GM12878 (cell line): Measurements from ENCODE around the gene ADGRF4. TPM values are rescaled to one million over a fixed set of nuclear protein-coding genes. Genes with fewer than 3 reads are reported as not detected.

ENCODE experiments used
- ATAC-seq: fragments of 200-7000 bp; cut with Tn5 transposase; 3 replicates; pipeline ENCODE4 v1.9.1; 2020; ENCODE audit warnings: mild to moderate bottlenecking, moderate library complexity
- BruUV-seq: library from RNA; stranded (reverse); fragments of 400-500 nt; replicated peaks from 2 replicates; lab custom pipeline; 2021; lab: Mats Ljungman, UMichigan
- CTCF ChIA-PET: fragments of 300-600 bp; sonication (Branson Sonifier 250); formaldehyde crosslinking; extraction: SDS; loops from one replicate; lab custom pipeline; 2021; ENCODE audit warnings: inconsistent platforms; lab: Yijun Ruan, JAX
- POLR2A ChIA-PET: fragments of 350-600 bp; formaldehyde crosslinking; extraction: SDS; loops from one replicate; lab custom pipeline; 2021; ENCODE audit warnings: inconsistent platforms; lab: Charles Lee
- RAD21 ChIA-PET: fragments of 300-600 bp; sonication (Branson Sonifier 250); formaldehyde crosslinking; loops from one replicate; lab custom pipeline; 2023; ENCODE audit warnings: antibody characterized with exemption; ENCODE audit not compliant: unreplicated experiment; lab: Charles Lee
- SMC1A ChIA-PET: fragments of 300-600 bp; sonication (Branson Sonifier 250); formaldehyde crosslinking; loops from one replicate; lab custom pipeline; 2023; ENCODE audit not compliant: unreplicated experiment, uncharacterized antibody; lab: Charles Lee
- DNase-seq: peaks from one replicate; pipeline ENCODE4 v3.0.0-alpha.2; 2011; ENCODE audit warnings: low read depth, low spot score
- FAIRE-seq: peaks from 3 replicates; lab custom pipeline; 2011; peaks lifted over from hg19 to GRCh38; lab: Jason Lieb, UNC
- H2AFZ ChIP-seq: 2 replicates; pipeline ENCODE4 v1.6.0; 2011; ENCODE audit warnings: low read depth, low read length, control low read depth; ENCODE audit not compliant: control insufficient read depth
- H3K27ac ChIP-seq: 2 replicates; pipeline ENCODE4 v1.5.1; 2011; ENCODE audit warnings: control low read depth; ENCODE audit not compliant: control insufficient read depth, insufficient read depth
- H3K27me3 ChIP-seq, 2 experiments: replicated peaks in 1 of 2; 2 replicates each; pipeline versions ENCODE4 v1.6.0 to v1.6.1; 2011; ENCODE audit warnings: low read length in 1 of 2; ENCODE audit not compliant: control insufficient read depth in 2 of 2, insufficient read depth in 2 of 2
- H3K36me3 ChIP-seq, 2 experiments: 2 replicates each; pipeline ENCODE4 v1.5.1; 2011; ENCODE audit warnings: low read length in 1 of 2; ENCODE audit not compliant: control insufficient read depth in 2 of 2, insufficient read depth in 2 of 2
- H3K4me1 ChIP-seq: 2 replicates; pipeline ENCODE4 v1.6.1; 2011; ENCODE audit warnings: mild to moderate bottlenecking, low read length, moderate library complexity, mixed read lengths; ENCODE audit not compliant: control insufficient read depth, insufficient read depth
- H3K4me2 ChIP-seq: 2 replicates; pipeline ENCODE4 v1.6.0; 2011; ENCODE audit warnings: control low read depth; ENCODE audit not compliant: control insufficient read depth, insufficient read depth
- H3K4me3 ChIP-seq: fragments of 200-600 bp; sonication (generic); 2 replicates; pipeline ENCODE4 v1.5.1; 2016
- H3K79me2 ChIP-seq: 2 replicates; pipeline ENCODE4 v1.6.0; 2011; ENCODE audit warnings: low read length; ENCODE audit not compliant: control insufficient read depth, insufficient read depth
- H3K9ac ChIP-seq: 2 replicates; pipeline ENCODE4 v1.8.0; 2011; ENCODE audit warnings: low read length, control low read depth, mixed read lengths; ENCODE audit not compliant: control insufficient read depth, insufficient read depth
- H3K9me3 ChIP-seq: replicated peaks from 3 replicates; pipeline ENCODE4 v1.5.1; 2011; ENCODE audit warnings: mild to moderate bottlenecking, low read length; ENCODE audit not compliant: control insufficient read depth, insufficient read depth
- H4K20me1 ChIP-seq: 2 replicates; pipeline ENCODE4 v1.6.0; 2011; ENCODE audit not compliant: control insufficient read depth, insufficient read depth
- BACH1 ChIP-seq: fragments of 450-650 bp; IDR thresholded peaks from 2 replicates; pipeline ENCODE4 v1.6.1; 2017; ENCODE audit warnings: mild to moderate bottlenecking, borderline replicate concordance
- DPF2 ChIP-seq: fragments of 450-650 bp; IDR thresholded peaks from 2 replicates; pipeline ENCODE4 v1.6.1; 2017; ENCODE audit warnings: mild to moderate bottlenecking
- EED ChIP-seq: sonication (generic); IDR thresholded peaks from 2 replicates; pipeline ENCODE4 v1.6.1; 2016; ENCODE audit warnings: antibody characterized with exemption, low read depth
- GABPA ChIP-seq: IDR thresholded peaks from 2 replicates; pipeline ENCODE4 v1.6.1; 2014; ENCODE audit warnings: antibody characterized with exemption, low read depth, mild to moderate bottlenecking, inconsistent platforms
- HCFC1 ChIP-seq: fragments of 150-350 bp; IDR thresholded peaks from 2 replicates; pipeline ENCODE4 v1.6.1; 2014; ENCODE audit warnings: low read length
- JUND ChIP-seq: IDR thresholded peaks from 2 replicates; pipeline ENCODE4 v1.6.1; 2012; ENCODE audit warnings: low read depth, mild to moderate bottlenecking, low read length, improper control_type of control experiment, moderate library complexity
- RAD51 ChIP-seq: fragments of 450-650 bp; IDR thresholded peaks from 2 replicates; pipeline ENCODE4 v1.6.1; 2016; ENCODE audit warnings: moderate library complexity, mild to moderate bottlenecking, inconsistent platforms
- RBBP5 ChIP-seq: fragments of 200-600 bp; sonication (generic); conservative IDR thresholded peaks from 2 replicates; pipeline ENCODE4 v1.6.1; 2016
- RCOR1 ChIP-seq: conservative IDR thresholded peaks from 2 replicates; pipeline ENCODE4 v1.6.1; 2012; ENCODE audit warnings: low read depth, low read length, improper control_type of control experiment
- SPI1 ChIP-seq: IDR thresholded peaks from 2 replicates; pipeline ENCODE4 v1.6.1; 2011; ENCODE audit warnings: low read depth, mild to moderate bottlenecking, low read length, moderate library complexity, borderline replicate concordance; ENCODE audit not compliant: insufficient read depth
- STAT3 ChIP-seq: IDR thresholded peaks from 2 replicates; pipeline ENCODE4 v1.6.1; 2011; ENCODE audit warnings: low read depth, low read length, improper control_type of control experiment
- WGBS: methylation state at CpG from one replicate; pipeline ENCODE4 v1.1.6; 2016; ENCODE audit warnings: low lambda C conversion rate; ENCODE audit not compliant: insufficient replicate concordance, insufficient coverage; ENCODE audit errors: missing lambda C conversion rate; 5-methylcytosine and 5-hydroxymethylcytosine counted together
- in situ Hi-C: fragments of 300-500 bp; cut with MboI; formaldehyde crosslinking; loops from 9 replicates; pipeline ENCODE4 v1.14.3; 2018; ENCODE audit warnings: mixed read lengths
- intact Hi-C: fragments of 100-400 bp; cut with micrococcal nuclease; formaldehyde crosslinking; loops from one replicate; pipeline ENCODE4 v1.14.2; 2022; ENCODE audit not compliant: unreplicated experiment
- polyA plus RNA-seq, 11 experiments: library from polyadenylated mRNA; depleted of rRNA in 4 of 11; unstranded in 6 of 11; stranded (reverse) in 5 of 11; fragments of >200 nt; fragmentation: Nextera tagmentation in 4 of 11; fragmentation: Illumina TruSeq in 1 of 11; extraction: Ambion mirVana in 4 of 11; extraction: Trizol in 1 of 11; gene quantifications; 1 replicate in 1 of 11; 2 replicates in 10 of 11; pipeline versions ENCODE4 v1.2.1 to v1.2.3, GENCODE V29; 2011 to 2016; ENCODE audit warnings: inconsistent platforms in 2 of 11, missing spikeins in 2 of 11, low read depth in 1 of 11
- total RNA-seq, 4 experiments: library from RNA; depleted of rRNA in 3 of 4; stranded (reverse); fragments of >200 nt in 3 of 4; fragmentation: Illumina TruSeq in 1 of 4; extraction: Trizol in 1 of 4; gene quantifications; 2 replicates each; pipeline versions ENCODE4 v1.2.1 to v1.2.3, GENCODE V29; 2013 to 2021
- TF ChIP-seq, protein P1 (sequence below): fragments of 150-350 bp; IDR thresholded peaks from 2 replicates; pipeline ENCODE4 v1.6.1; 2016; ENCODE audit warnings: low read depth, low read length

Gene ADGRF4
- total and polyA plus RNA-seq, 10 of the 15 experiments (the other 5 are each of a cell fraction or from before 2014, with no cell fraction given): 0.04 to 0.12 (median 0.06) TPM; not detected in 5

DNA sequence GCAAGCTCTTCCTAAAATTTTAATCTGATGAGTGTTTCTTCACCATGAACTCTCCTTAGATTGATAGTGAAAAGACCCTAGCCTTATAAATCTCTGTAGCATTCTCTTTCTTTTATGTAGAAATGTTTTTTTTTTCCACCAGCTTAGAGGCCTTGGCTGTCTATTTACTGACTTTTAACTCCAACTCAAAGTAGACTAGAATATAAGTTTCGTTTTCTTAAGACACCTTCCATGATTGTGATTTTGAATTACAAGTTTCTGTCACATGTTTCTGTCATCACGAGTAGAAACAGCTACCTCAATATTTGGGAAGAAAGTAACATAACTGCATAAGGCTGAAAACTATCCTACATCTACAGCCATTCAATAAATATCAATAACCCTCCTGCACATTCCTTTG, 17.8 kb downstream of the ADGRF4 start:
- Histone ChIP-seq H2AFZ (no peak overlapping the region), H3K9me3 (peaks cover 8% of the 10 kb centered on the region; the same call in 2 of the 3 replicates), H3K4me3 (no peak overlapping the region), H3K27me3 (no peaks in the 10 kb centered on the region), H3K79me2 (no peaks in the 10 kb centered on the region), H3K27ac (no peak overlapping the region), H3K9ac (no peak overlapping the region), H4K20me1 (no peaks in the 10 kb centered on the region), H3K4me1 (no peaks in the 10 kb centered on the region), H3K36me3 (no peaks in the 10 kb centered on the region), H3K4me2 (no peak overlapping the region)
- no peak for TF ChIP-seq JUND
- peak; percentile 48; the same call in 1 of the 2 replicates for TF ChIP-seq RAD51
- in situ Hi-C loops (no loop called here), intact Hi-C loops (no loop called here)
- ATAC-seq (peak; percentile 54), DNase-seq (no peak), FAIRE-seq (no peak)
- ChIA-PET RAD21 (interaction anchor here (0.6 to 1.7 kb wide), 3 partner anchors 13 to 18 kb away, joined by 3 to 4 read pairs (median 4); no protein-coding TSS in a partner anchor), POLR2A (interaction anchor here (1.1 kb wide), 1 partner anchor 22 kb away, joined by 3 read pairs; no protein-coding TSS in a partner anchor), SMC1A (interaction anchor here (1.2 to 1.5 kb wide), 3 partner anchors 15 to 85 kb away, joined by 3 read pairs; no protein-coding TSS in a partner anchor), CTCF (interaction anchor here (1.0 to 1.4 kb wide), 3 partner anchors 15 to 18 kb away, joined by 3 to 4 read pairs (median 3); no protein-coding TSS in a partner anchor)
- 0% methylated on average over 2 of the region's 2 CpGs for WGBS
- BruUV-seq: no TSS peak

- no peaks in the 10 kb centered on the region for H3K79me2 ChIP-seq
- POLR2A ChIA-PET: no interaction called here
- no peak overlapping the region for H3K9ac ChIP-seq
- CTCF ChIA-PET: interaction anchor here (0.7 kb wide), 1 partner anchor 66 kb away, joined by 3 read pairs; no protein-coding TSS in a partner anchor
- RAD21 ChIA-PET: no interaction called here
- FAIRE-seq: no peak
- in situ Hi-C loops: no loop called here
- peaks cover 5% of the 10 kb centered on the region; the same call in 1 of the 2 replicates for H3K4me1 ChIP-seq
- H3K36me3 ChIP-seq: no peaks in the 10 kb centered on the region
- WGBS: 0% methylated on average over 1 of the region's 1 CpG
- H3K27me3 ChIP-seq: no peaks in the 10 kb centered on the region
- no peak for ATAC-seq
- DNase-seq: no peak
- H3K4me3 ChIP-seq: no peak overlapping the region
- no peak overlapping the region for H3K4me2 ChIP-seq
- H3K9me3 ChIP-seq: peaks cover 8% of the 10 kb centered on the region; the same call in 2 of the 3 replicates
- H3K27ac ChIP-seq: no peak overlapping the region
- no peak for TF ChIP-seq SPI1
- no peak for TF ChIP-seq BACH1
- no peak for TF ChIP-seq STAT3
- no peak for TF ChIP-seq RBBP5
- no peak for TF ChIP-seq GABPA
- TF ChIP-seq, protein P1, sequence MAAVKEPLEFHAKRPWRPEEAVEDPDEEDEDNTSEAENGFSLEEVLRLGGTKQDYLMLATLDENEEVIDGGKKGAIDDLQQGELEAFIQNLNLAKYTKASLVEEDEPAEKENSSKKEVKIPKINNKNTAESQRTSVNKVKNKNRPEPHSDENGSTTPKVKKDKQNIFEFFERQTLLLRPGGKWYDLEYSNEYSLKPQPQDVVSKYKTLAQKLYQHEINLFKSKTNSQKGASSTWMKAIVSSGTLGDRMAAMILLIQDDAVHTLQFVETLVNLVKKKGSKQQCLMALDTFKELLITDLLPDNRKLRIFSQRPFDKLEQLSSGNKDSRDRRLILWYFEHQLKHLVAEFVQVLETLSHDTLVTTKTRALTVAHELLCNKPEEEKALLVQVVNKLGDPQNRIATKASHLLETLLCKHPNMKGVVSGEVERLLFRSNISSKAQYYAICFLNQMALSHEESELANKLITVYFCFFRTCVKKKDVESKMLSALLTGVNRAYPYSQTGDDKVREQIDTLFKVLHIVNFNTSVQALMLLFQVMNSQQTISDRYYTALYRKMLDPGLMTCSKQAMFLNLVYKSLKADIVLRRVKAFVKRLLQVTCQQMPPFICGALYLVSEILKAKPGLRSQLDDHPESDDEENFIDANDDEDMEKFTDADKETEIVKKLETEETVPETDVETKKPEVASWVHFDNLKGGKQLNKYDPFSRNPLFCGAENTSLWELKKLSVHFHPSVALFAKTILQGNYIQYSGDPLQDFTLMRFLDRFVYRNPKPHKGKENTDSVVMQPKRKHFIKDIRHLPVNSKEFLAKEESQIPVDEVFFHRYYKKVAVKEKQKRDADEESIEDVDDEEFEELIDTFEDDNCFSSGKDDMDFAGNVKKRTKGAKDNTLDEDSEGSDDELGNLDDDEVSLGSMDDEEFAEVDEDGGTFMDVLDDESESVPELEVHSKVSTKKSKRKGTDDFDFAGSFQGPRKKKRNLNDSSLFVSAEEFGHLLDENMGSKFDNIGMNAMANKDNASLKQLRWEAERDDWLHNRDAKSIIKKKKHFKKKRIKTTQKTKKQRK: no peak
- no peak for TF ChIP-seq EED
- no peak for TF ChIP-seq HCFC1
- no peak for TF ChIP-seq DPF2
- TF ChIP-seq RCOR1: no peak
- TF ChIP-seq, all 136 proteins: peak for 0
- Histone ChIP-seq H2AFZ (no peak overlapping the region), H4K20me1 (no peaks in the 10 kb centered on the region)
- intact Hi-C loops: no loop called here
- no TSS peak for BruUV-seq
- SMC1A ChIA-PET: interaction anchor here (1.7 kb wide), 1 partner anchor 15 kb away, joined by 6 read pairs; no protein-coding TSS in a partner anchor
These were observed 20.2 kb downstream of the ADGRF4 start for GRCh38 chr6:47718571-47718970.
